ENCODE results near the gene TMEM200B. TPM values are rescaled to one million over a fixed set of nuclear protein-coding genes. Genes with fewer than 3 reads are reported as not detected.

Gene TMEM200B
- total RNA-seq, 1 experiment from 2014 or later, result 11.3 TPM

DNA sequence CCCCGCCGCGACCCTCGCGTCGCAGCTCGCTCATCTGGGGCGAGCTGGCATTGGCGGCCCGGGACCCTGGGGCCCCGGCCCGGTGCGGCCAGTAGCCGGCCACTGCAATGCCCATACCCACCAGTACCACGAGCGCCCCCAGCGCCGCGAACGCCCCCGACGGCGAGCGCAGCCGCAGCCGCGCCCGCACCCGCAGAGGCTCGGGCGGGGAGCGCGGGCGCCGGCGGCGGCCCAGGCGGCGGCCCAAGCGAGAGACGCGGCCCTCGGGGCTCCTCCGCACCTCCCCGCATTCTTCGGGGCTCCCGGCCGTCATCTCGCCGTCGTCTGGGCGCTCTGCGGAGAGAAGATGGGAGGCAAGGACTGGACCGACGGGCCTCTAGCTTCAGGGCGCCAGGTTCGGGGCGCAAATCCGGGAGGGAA lies 2.2 kb downstream of the TMEM200B start:
- DNase-seq (ENCODE audit: low read depth, low spot score), result no peak
- CTCF ChIA-PET, result interaction anchor here (1.0 to 2.7 kb wide), 8 partner anchors 9 to 244 kb away, joined by 4 to 9 read pairs (median 4); partner anchors contain the start of gene SRSF4
- Histone ChIP-seq H3K9me3 (ENCODE audit: control insufficient read depth in 1 of 2, insufficient read depth in 1 of 2, low read depth in 1 of 2, low read length in 2 of 2) (no peaks in the 10 kb centered on the region), H4K20me1 (ENCODE audit: insufficient read depth) (no peaks in the 10 kb centered on the region), H3K9me2 (ENCODE audit: insufficient read depth) (no peaks in the 10 kb centered on the region), H3K9ac (ENCODE audit: low read length) (peak overlapping the region; percentile 97), H3K4me3 (replicated peaks in 1 of 2; ENCODE audit: low read depth in 1 of 2, low read length in 2 of 2) (peak overlapping the region; percentile 79 to 96), H3K4me2 (ENCODE audit: low read length) (peak overlapping the region; percentile 99), H2AFZ (ENCODE audit: low read depth, low read length, poor library complexity, severe bottlenecking) (no peak overlapping the region), H3K36me3 (ENCODE audit: control insufficient read depth in 1 of 2, insufficient read depth in 2 of 2, low read length in 2 of 2) (no peaks in the 10 kb centered on the region), H3K4me1 (ENCODE audit: control insufficient read depth in 1 of 2, insufficient read depth in 2 of 2, low read length in 2 of 2) (peaks cover 2 to 11% of the 10 kb centered on the region in 2 experiments; a peak in 2 of 4 replicates), H3K27me3 (ENCODE audit: insufficient read depth, low read length) (no peaks in the 10 kb centered on the region), H3K79me2 (ENCODE audit: insufficient read depth, low read length) (peaks cover 27% of the 10 kb centered on the region), H3K27ac (ENCODE audit: low read depth, low read length) (peak overlapping the region; percentile 93)
- POLR2A ChIA-PET, result interaction anchor here (1.1 kb wide), 1 partner anchor 60 kb away, joined by 5 read pairs; the partner anchor contains the start of gene SRSF4
- intact Hi-C loops (cut with micrococcal nuclease), result loop anchor here (1.0 kb wide), 1 partner anchor 239 kb away; no protein-coding TSS in a partner anchor
- no TSS peak for BruUV-seq (replicated peaks)
- TF ChIP-seq ZFX (IDR thresholded peaks at IDR 0.05) (peak; percentile 66), POLR2A (IDR thresholded peaks at IDR 0.05; ENCODE audit: borderline replicate concordance, extremely low read depth, insufficient read depth, insufficient read length) (no peak)
- RAD21 ChIA-PET (ENCODE audit: low non-redundant PET in 1 of 2, low total read pairs in 2 of 2, uncharacterized antibody in 2 of 2, unreplicated experiment in 2 of 2), result interaction anchor here in 1 of 2 experiments (1.7 kb wide), 1 partner anchor 60 kb away, joined by 3 read pairs; the partner anchor contains the start of gene SRSF4
- ATAC-seq, result peak; percentile 44

DNA sequence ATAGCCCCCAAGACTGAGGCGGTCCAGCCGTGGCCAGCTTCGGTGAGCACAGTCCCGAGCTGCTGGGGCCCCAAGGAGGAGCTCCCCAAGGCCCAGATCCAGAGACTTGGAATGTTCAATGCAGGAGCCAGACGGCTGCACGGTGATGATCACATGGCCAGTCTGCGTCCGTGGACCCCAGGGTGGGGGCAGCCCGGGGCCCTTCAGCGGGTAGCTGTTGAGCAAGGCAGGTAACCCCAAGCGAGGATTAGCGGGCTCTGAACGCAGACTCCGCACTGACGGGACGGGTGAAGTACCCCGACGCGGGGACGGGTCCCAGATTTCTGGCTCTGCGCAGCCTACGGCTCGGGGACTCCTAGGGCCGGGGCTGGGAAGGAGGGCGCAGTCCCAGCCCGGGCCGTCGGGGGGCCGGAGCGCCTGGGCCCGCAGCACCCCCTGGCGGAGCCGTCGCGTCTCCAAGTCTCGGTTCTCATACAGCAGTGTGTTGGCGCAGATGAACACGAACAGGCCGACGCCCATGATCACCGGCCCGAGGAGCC lies 2.7 kb downstream of the TMEM200B start:
- Histone ChIP-seq H3K9me2 (ENCODE audit: insufficient read depth) (no peaks in the 10 kb centered on the region), H3K9ac (ENCODE audit: low read length) (peak overlapping the region; percentile 97), H3K4me2 (ENCODE audit: low read length) (peak overlapping the region; percentile 99), H3K27ac (ENCODE audit: low read depth, low read length) (peak overlapping the region; percentile 93; the same call in 1 of the 2 replicates), H3K27me3 (ENCODE audit: insufficient read depth, low read length) (no peaks in the 10 kb centered on the region), H3K4me1 (ENCODE audit: control insufficient read depth in 1 of 2, insufficient read depth in 2 of 2, low read length in 2 of 2) (peaks cover 2 to 11% of the 10 kb centered on the region in 2 experiments; a peak in 2 of 4 replicates), H4K20me1 (ENCODE audit: insufficient read depth) (no peaks in the 10 kb centered on the region), H3K4me3 (replicated peaks in 1 of 2; ENCODE audit: low read depth in 1 of 2, low read length in 2 of 2) (peak overlapping the region; percentile 79 to 96), H3K9me3 (ENCODE audit: control insufficient read depth in 1 of 2, insufficient read depth in 1 of 2, low read depth in 1 of 2, low read length in 2 of 2) (no peaks in the 10 kb centered on the region), H3K79me2 (ENCODE audit: insufficient read depth, low read length) (peaks cover 27% of the 10 kb centered on the region), H3K36me3 (ENCODE audit: control insufficient read depth in 1 of 2, insufficient read depth in 2 of 2, low read length in 2 of 2) (no peaks in the 10 kb centered on the region), H2AFZ (ENCODE audit: low read depth, low read length, poor library complexity, severe bottlenecking) (no peak overlapping the region)
- ChIA-PET RAD21 (ENCODE audit: low non-redundant PET in 1 of 2, low total read pairs in 2 of 2, uncharacterized antibody in 2 of 2, unreplicated experiment in 2 of 2) (interaction anchor here in 1 of 2 experiments (1.7 kb wide), 1 partner anchor 61 kb away, joined by 3 read pairs; the partner anchor contains the start of gene SRSF4), CTCF (interaction anchor here (1.0 to 2.7 kb wide), 6 partner anchors 8 to 239 kb away, joined by 4 to 9 read pairs (median 6); partner anchors contain the start of gene SRSF4), POLR2A (no interaction called here)
- no peak for TF ChIP-seq SIN3A (IDR thresholded peaks at IDR 0.05; ENCODE audit: low read depth)
- TF ChIP-seq, protein P1, sequence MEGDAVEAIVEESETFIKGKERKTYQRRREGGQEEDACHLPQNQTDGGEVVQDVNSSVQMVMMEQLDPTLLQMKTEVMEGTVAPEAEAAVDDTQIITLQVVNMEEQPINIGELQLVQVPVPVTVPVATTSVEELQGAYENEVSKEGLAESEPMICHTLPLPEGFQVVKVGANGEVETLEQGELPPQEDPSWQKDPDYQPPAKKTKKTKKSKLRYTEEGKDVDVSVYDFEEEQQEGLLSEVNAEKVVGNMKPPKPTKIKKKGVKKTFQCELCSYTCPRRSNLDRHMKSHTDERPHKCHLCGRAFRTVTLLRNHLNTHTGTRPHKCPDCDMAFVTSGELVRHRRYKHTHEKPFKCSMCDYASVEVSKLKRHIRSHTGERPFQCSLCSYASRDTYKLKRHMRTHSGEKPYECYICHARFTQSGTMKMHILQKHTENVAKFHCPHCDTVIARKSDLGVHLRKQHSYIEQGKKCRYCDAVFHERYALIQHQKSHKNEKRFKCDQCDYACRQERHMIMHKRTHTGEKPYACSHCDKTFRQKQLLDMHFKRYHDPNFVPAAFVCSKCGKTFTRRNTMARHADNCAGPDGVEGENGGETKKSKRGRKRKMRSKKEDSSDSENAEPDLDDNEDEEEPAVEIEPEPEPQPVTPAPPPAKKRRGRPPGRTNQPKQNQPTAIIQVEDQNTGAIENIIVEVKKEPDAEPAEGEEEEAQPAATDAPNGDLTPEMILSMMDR (IDR thresholded peaks at IDR 0.05 in 2 of 3, conservative IDR thresholded peaks at IDR 0.05 in 1 of 3; ENCODE audit: borderline replicate concordance in 1 of 3, insufficient read depth in 1 of 3, low read depth in 2 of 3, low read length in 2 of 3), result peak in 2 of 3 experiments; percentile 85 to 89; a peak in 4 of 6 replicates
- peak; percentile 7 for TF ChIP-seq TCF7L2 (IDR thresholded peaks at IDR 0.05; ENCODE audit: borderline replicate concordance, extremely low read depth, insufficient read depth, insufficient read length)
- peak; percentile 9 for TF ChIP-seq YY1 (IDR thresholded peaks at IDR 0.05; ENCODE audit: extremely low read depth, insufficient replicate concordance, low read depth, low read length)
- ATAC-seq (peak; percentile 65), DNase-seq (ENCODE audit: low read depth, low spot score) (peak; percentile 60)
- BruUV-seq (replicated peaks), result no TSS peak
- intact Hi-C loops (cut with micrococcal nuclease), result loop anchor here (1.0 kb wide), 1 partner anchor 239 kb away; no protein-coding TSS in a partner anchor

Data from HCT116 (cell line).